ENCODE data around the gene C2CD4C.
"Not testable (repeated sequence)": the region's sequence is repeated elsewhere in the genome, so short reads cannot be mapped to it uniquely, and the experiment has no call there.

C2CD4C gene

GRCh38 chr19:384799-385169 is 24.2 kb downstream of the C2CD4C start:
- TF ChIP-seq CTCF (conservative IDR thresholded peaks at IDR 0.05): no peak
- H3K27ac ChIP-seq: peak overlapping the region; percentile 75

- TF ChIP-seq CTCF (conservative IDR thresholded peaks at IDR 0.05): peak; percentile 24
Observed at GRCh38 chr19:383922-384798, 24.8 kb downstream of the C2CD4C start.

GRCh38 chr19:383040-383439 is 25.9 kb downstream of the C2CD4C start:
- TF ChIP-seq CTCF (conservative IDR thresholded peaks at IDR 0.05): no peak
- peak overlapping the region; percentile 75; the same call in 1 of the 2 replicates for H3K27ac ChIP-seq

More at GRCh38 chr19:383922-384798, 24.8 kb downstream of the C2CD4C start:
- H3K27ac ChIP-seq: peak overlapping the region; percentile 75

- H3K27ac ChIP-seq: not testable (repeated sequence)
Observed at GRCh38 chr19:382578-382977, 26.4 kb downstream of the C2CD4C start.

GRCh38 chr19:381901-382300 is 27.0 kb downstream of the C2CD4C start:
- H3K27ac ChIP-seq: not testable (repeated sequence)

- H3K27ac ChIP-seq: not testable (repeated sequence)
Observed at GRCh38 chr19:380618-381219, 28.2 kb downstream of the C2CD4C start.

- no peak for TF ChIP-seq CTCF (conservative IDR thresholded peaks at IDR 0.05)
- no peak overlapping the region for H3K27ac ChIP-seq
Observed at GRCh38 chr19:379796-380195, 29.2 kb downstream of the C2CD4C start.

- TF ChIP-seq CTCF (conservative IDR thresholded peaks at IDR 0.05): no peak
- peak overlapping the region; percentile 31; the same call in 1 of the 2 replicates for H3K27ac ChIP-seq
Observed at GRCh38 chr19:378706-379105, 30.2 kb downstream of the C2CD4C start.
